Activated CD8-positive, alpha-beta memory T cell treated with anti-CD3 and anti-CD28 coated beads, Interleukin-2, amount 50 U/mL, for 4 hours (primary cell): ENCODE measurements around the gene ESR2.
"Not testable (repeated sequence)": the region's sequence is repeated elsewhere in the genome, so short reads cannot be mapped to it uniquely, and the experiment has no call there.

Experiments
- DNase-seq: peaks from one replicate; pipeline ENCODE4 v3.0.0-alpha.2; 2020

The ESR2 gene

DNA sequence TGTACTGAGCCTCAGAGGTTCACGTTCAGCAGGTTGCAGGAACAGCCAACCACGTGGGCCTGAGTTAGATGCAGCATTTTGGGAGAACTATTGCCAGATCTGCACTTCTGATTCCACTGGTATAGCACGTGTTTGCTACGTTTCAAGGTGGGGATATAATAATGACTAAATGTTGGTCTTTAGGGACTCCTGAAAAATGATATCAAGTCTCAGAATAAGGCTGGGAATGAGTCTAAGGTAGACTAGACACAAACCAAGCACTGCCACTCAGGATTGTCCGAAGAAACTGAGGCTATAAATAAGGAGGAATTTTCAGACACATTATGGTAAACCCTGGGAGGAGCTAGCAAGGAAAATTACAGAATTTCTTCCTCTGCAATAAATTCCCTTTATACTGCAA lies 98.1 kb downstream of the ESR2 start:
- no peak for DNase-seq

DNA sequence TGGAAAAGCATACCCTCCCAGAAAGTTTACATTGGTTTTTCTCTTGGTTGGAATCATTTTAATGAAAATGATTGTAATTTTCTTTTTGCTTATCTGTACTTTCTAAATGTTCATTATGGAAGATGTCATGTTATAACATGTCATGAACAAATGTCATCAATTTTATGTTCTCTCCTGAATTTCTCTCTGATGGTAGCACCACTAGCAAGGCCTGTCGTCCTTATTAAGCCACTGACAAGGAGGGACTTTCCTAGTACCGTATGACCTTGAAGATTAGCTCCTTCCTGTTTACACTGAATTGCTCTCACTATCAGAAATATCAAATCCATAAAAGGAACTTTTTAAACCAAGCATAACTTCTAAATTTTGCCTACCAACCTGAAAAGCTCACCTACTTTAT lies 99.0 kb downstream of the ESR2 start:
- DNase-seq, result no peak

DNA sequence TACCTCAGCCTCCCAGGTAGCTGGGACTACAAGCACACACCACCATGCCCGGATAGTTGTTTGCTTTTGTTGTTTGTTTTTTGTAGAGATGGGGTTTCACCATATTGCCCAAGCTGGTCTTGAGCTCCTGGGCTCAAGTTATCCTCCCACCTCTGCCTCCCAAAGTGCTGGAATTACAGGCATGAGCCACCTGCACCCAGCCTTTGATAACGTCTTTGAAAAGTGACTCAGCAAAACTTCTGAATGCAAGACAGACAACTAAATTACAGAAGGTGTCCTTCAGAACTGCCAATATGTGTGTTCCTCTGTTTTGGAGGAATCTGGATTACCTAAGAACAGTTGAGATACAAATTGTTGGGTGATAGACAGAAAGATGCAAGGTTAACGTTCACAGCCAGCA lies 99.8 kb downstream of the ESR2 start:
- no peak for DNase-seq

DNA sequence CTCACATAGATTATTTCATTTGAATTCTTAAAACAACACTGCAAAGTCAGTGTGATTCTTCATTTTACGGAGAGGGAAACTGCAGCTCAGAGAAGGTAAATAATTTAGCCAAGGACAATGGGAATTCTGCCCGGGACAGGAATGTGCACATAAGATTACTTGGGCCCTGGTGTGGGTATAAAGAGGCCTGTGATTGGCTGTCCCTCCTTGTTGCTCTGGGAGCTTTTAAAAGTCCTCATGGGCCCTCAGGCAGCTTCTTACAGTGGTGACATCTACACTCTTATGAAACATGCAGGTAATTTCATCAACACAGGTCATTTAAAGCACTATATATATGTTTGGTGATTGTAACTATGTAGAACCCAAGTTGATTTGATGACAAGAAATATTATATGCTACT lies 100.3 kb downstream of the ESR2 start:
- no peak for DNase-seq

DNA sequence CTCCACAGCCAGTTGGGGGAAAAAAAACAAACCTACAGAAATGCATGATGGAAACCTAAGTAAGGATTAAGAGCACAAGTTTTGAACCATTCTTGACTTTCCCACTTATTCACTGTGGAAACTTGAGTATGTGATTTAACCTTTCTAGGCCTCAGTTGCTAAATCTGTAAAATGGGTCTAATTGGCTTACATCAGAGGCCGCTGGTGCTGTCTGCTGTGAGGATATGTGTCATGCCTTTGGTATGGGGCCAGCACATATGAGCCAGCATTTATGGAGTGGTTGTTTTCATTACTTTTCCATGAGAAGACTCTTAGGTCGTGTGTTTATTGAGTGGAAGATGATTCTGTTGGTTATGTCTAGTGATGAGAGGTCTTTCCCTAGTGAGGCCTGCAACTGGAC lies 102.4 kb downstream of the ESR2 start:
- no peak for DNase-seq

DNA sequence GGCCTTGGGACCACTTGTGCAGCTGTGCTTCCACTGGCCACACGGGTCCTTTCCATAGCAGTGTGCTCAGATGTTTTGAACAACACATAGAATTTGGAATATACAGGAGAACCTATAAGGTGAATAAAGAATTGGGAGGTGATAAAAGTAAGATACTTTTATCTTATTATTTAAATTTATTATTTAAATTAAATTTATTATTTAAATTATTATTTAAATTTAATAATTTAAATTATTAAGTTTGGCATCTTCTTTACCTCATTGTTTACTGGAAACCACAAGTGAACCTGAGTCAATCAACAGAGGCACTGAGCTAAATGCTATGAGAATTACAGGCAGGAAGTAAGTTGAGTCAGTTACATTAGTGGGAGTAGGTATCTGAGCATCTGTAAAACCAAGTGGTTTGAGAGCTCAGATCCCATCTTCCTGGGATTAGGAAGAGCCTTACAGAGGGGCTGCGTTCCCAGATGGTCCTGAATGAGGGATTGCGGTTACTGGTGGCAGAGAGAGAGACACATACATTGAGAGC lies 103.1 kb downstream of the ESR2 start:
- DNase-seq, result no peak

DNA sequence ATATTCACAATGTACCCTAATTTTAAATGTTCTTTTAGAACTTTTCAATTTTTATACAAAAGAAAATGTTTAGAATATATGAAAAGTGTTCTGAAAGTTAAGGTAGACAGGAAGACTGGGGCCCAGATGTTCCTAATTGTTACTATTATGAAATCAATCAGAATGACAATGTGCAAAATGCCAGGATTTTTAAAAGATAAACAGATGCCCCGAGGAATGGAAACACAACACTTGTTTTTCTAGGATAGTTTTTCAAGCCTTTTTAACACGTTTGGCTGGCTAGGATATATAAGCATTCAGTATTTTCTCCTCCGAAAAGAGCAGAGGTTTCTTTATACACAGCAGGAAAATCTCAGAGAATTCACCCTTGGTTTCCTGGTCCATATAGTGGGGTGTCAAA lies 106.8 kb downstream of the ESR2 start:
- DNase-seq, result no peak

DNA sequence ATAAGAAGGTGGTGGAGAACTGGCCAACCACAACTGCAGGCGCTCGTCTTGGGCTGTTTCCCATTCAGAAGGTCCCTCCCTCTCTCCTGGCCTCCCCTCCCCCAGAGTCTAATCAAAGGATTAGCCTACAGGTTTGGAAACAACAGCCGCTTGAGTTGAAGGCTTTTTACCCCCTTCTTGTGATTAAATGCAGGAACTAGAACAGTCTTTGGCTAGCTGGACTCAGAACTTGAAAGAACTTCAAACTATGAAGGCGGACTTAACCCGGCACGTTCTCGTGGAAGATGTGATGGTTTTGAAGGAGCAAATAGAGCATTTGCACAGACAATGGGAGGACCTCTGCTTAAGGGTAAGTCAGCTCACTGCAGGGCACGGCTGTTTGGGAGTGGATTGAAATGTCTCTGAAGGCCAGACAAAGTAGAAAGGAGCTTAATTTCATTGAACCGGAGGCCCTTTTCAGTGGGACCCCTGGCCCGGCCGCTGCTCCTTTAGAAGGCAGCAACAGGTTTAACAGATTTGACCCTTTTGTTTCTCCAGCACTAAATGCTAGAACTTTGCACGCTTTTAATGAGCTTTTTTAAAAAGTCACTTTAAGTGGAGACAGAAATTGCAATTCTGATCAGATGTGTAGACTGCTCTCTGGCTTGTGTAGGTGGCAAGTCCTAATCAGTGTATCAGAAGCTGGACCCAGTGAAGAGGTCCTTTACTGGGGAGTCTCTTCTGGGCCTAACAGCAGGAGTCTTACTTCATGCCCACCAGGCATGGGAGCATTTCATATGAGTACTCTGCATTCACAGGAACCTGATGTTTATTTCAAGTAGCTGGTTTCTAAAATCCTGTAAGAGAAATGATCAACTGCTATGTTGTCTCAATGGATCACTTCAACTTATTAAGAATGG lies 107.7 kb downstream of the ESR2 start:
- DNase-seq, result no peak

DNA sequence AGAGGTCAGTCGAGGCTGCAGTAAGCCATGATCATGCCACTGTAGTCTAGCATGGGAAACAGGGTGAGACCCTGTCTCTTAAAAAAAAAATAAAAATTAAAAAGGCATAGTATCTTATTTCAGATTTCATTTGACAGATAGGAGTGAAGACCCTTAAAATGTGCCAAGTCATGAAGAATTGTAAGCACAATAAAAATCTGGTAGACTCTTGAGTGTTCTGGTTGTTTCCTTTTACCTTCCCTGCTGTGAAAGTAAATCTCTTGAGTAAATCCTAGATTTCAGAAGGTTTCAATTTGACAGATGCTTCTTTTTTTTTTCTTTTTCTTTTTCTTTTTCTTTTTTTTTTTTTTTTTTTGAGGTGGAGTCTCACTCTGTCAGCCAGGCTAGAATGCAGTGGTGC lies 109.0 kb downstream of the ESR2 start:
- DNase-seq, result no peak

DNA sequence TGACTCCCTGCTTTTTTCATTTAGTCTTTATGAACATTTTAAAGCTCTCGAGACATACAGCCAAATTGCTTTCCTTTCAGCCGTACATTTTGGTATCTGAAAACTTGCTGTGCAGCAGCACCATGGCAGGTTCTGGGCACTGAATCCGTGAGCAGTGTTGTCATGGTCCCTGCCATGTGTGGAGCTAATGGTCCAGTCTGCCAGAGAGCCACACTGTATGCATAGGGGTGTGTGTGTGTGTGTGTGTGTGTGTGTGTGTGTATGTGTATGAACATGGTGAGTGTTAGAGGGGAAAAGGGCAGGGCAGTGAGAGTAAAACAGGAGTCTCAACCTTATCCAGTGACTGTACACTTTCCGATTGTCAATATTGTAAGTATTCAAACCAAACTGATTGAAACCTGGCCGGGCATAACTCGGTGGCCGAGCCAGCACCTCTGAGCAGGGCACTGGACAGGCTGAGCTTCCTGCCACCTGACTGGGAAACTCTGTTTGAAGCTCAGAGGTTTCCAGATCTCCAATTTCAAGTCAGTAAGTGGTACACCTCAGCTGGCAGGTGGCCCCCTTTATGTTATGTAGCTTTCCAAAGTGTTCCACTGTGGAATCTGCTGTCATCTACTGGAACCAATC lies 110.0 kb downstream of the ESR2 start:
- DNase-seq, result no peak

DNA sequence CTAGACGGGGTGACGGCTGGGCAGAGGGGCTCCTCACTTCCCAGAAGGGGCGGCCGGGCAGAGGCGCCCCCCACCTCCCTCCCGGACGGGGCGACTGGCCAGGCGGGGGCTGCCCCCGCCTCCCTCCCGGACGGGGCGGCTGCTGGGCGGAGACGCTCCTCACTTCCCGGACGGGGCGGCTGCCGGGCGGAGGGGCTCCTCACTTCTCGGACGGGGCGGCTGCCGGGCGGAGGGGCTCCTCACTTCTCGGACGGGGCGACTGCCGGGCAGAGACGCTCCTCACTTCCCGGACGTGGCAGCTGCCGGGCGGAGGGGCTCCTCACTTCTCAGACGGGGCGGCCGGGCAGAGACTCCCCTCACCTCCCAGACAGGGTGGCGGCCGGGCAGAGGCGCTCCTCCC lies 111.3 kb downstream of the ESR2 start:
- not testable (repeated sequence) for DNase-seq

DNA sequence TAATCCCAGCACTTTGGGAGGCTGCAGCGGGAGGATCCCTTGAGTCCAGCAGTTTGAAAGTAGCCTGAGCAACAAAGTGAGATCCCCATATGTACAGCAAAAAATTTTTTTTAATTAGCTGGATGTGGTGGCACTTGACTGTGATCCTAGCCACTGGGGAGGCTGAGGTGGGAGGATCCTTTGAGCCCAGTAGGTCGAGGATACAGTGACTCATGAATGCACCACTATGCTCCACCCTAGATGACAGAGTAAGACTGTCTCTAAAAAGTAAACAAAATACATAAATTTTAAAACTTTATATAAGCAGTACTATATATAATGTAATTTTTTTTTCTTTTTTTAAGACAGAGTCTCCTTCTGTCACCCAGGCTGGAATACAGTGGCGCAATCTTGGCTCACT lies 115.4 kb downstream of the ESR2 start:
- DNase-seq, result no peak

DNA sequence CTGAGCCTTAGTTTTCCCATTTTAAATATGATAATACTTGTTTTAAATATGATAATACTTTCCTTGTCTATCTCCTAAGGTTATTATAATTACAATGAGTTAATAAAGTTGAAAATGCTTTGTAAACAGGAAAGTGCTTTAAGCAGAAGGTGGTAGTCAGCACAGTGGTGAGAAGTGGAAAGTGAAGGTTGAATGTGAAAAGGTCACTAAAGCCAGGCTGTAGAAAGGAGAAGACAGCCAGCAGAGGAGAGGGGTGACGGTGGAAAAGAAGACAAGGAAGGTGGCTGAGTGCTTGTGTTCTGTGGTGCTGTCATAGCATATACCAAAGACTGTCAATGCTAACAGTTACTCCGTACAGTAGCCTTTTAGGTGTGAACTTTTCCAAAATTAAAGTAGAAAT lies 117.8 kb downstream of the ESR2 start:
- no peak for DNase-seq

DNA sequence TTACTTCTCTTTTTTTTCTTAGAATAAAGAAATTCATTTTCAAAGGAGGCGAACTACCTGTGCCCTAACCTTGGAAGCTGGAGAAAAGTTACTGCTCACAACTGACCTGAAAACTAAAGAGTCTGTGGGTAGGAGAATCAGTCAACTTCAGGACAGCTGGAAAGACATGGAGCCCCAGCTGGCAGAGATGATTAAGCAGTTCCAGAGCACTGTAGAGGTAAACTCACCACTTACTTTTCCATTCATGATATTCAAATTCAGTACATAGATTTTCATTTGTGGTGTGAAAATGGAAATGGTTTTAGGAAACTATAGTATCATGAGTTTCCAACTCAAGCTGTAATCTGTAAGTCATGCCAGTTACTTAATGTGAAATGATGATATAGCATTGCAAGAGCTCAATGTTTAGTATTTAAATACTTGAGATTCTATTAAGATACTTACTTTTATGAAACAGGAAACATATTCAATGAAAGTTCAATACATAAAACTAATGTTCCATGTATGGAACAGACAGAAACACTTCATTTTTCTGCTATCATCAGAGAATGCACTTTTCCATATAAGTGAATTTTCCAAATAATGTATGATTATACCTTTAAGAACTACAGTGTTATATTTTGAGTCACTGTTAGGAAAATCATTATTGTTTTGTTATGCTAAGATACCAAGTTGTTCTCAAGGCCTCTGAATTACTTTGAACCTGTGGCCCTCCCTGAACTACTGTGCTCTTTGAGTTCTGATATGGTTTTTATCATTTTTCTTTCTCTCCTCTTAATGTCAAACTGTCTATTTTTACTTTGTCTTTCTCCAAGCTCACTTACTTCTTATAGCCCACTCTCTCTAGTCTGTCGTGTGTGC lies 119.0 kb downstream of the ESR2 start:
- DNase-seq, result no peak

DNA sequence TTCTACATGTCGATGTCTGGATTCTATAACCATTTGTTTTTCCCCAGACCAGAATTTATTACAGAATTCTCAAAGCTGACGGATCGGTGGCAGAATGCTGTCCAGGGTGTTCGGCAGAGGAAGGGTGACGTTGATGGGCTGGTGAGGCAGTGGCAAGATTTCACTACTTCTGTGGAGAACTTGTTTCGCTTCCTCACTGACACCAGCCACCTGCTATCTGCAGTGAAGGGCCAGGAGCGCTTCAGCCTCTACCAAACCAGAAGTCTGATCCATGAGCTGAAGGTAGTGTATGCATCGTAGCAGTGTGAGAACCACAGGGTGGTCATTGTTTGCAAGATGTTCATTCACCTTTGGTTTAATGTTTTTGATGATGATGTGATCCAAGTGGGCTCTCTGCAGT lies 124.0 kb downstream of the ESR2 start:
- DNase-seq, result no peak

DNA sequence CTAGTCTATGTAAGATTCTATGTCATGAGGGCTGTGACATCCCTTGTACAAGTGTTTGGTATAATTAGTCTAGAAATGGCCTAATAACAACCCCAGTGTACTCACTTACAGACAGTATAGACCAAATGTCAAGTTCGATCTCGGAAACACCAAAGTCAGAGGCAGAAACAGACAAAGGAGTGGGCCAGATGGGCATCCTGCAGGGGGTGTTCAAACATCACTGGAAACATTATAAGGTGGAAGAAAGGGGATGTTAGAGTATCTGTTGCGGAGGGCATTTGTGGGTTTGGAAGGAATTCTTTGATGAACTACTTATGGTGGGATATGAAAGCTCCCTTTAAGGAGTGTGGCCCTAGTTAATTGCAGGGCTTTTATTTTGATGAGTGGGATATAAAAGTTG lies 134.6 kb downstream of the ESR2 start:
- DNase-seq, result no peak

DNA sequence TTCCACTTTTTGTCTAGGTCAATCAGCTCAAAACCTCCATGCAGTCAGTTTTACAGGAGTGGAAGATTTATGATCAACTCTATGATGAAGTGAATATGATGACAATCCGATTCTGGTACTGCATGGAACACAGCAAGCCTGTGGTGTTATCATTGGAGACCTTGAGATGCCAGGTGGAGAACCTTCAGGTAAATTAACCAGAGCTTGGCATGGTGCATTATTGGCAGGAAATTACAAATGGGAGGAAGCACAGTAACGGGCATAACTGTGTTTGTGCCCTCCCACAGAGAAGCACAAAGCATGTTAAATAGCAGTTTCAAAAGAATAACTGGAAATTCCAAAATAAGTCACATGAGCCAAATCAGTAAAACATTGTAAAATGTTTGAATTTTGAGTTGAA lies 135.6 kb downstream of the ESR2 start:
- no peak for DNase-seq

DNA sequence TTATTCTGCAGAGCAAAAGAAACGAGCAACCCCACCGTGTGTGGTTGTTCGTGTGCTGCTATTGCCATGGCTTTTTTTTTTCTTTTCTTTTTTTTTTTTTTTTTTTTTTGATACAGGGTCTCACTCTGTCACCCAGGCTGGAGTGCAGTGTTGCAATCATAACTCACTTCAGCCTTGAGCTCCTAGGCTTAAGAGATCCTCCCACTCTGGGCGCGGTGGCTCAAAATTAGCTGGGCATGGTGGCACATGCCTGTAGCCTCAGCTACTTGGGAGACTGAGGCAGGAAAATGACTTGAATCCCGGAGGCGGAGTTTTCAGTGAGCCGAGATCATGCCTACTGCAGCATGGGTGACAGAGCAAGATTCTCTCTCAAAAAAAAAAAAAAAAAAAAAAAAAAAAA lies 144.2 kb downstream of the ESR2 start:
- DNase-seq, result no peak

DNA sequence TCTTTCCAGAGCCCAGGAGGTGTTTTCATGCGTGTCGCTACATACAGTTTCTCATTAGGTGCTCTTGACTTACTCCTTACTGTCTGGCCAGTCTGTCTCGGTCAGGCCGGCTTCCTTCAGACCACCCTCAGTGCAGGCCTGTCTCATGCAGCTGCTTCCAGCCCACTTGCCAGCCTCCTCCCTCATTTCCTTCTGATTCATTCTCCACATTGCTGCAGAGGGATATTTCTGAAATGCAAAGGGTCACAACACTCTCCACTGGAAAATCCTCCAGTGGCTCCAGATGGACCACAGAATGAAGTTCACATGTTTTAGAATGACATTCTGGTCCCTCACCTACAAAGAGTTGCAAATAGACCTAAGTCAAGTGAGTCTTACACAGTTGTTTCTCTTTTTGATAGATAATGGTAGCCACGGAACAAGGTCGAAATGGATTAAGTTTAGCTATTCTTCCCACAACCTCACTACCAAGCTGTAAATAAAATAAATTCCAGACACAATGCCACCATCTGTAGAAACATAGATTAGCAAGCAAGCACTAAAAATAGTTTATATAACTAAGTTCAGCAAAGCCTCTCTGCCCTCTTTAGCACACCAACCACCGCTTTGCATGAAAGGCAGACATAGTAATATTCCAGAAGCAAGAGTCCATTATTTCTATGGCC lies 146.9 kb downstream of the ESR2 start:
- DNase-seq, result no peak

DNA sequence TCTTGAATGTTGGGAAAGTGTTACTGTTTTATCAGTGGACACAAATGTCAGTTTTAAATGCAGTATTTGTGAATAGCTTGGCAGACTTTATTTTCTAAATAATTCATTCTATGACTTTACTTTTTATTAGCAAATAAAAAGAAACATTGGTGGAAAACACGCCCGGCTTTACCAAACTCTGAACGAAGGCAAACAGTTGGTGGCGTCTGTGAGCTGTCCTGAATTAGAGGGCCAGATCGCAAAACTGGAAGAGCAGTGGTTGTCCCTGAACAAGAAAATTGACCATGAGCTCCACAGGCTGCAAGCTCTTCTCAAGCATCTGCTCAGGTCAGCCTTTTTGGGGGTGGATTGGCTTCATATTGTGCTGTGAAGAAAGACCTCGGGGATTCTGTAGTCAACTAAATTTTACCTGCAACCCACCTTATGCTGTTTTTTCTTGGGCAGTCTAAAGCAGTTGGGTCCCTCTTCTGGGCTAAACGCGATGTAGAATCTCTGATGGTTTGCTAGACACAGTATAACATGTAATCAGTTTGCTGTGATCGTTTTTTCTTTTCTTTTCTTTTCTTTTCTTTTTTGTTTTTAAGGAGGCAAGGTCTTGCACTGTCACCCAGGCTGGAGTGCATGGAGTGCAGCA lies 156.4 kb downstream of the ESR2 start:
- DNase-seq, result no peak

DNA sequence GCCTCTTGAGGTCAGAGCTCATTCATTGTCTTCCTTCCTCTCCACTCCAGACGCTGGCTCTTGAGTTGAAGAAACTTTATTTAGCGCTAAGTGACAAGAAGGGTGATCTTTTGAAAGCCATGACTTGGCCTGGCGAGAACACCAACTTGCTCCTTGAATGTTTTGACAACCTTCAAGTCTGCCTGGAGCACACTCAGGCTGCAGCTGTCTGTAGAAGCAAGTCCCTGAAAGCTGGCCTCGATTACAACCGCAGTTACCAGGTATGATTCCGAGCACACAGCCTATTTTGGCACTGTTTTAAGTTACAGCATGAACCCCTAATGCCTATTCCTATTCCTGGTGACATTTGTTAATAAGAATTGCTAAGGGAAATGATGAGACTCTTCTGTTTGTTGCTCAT lies 167.6 kb downstream of the ESR2 start:
- no peak for DNase-seq

DNA sequence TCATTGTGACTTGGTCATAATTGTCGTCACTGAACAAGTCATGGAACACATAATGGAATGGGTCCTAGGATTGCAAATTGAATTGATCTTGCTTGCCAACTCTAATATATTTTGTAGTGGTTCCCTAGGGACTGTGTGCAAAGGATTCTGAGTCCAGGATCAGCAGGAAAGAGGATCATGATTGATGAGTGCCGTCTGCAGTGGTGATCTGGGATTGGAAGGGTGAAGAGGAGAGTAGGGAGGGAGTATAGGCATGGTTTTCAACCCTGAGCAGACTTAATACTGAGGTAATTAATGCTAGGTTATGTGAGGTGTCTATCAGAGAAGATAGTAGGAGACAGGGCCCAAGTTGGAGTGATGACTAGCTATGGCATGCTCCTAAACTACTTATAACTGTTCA lies 168.9 kb downstream of the ESR2 start:
- no peak for DNase-seq
